NT2/D1 (cell line): ENCODE data around the gene HCST.
A peak's percentile ranks its signal among the peaks of the same experiment; 100 is the strongest.

ENCODE experiments used
- DNase-seq: peaks from one replicate; pipeline ENCODE4 v3.0.0-alpha.2; 2011; ENCODE audit warnings: low read depth, low spot score
- H3K27me3 ChIP-seq: 2 replicates; pipeline ENCODE4 v1.6.0; 2011; ENCODE audit warnings: mild to moderate bottlenecking; ENCODE audit not compliant: insufficient read length, insufficient read depth
- H3K36me3 ChIP-seq: 2 replicates; pipeline ENCODE4 v1.6.1; 2011; ENCODE audit warnings: mild to moderate bottlenecking, low read length, mixed read lengths; ENCODE audit not compliant: insufficient read depth, insufficient read length
- H3K4me1 ChIP-seq: 2 replicates; pipeline ENCODE4 v1.5.1; 2011; ENCODE audit not compliant: insufficient read depth, insufficient read length
- H3K4me3 ChIP-seq: 2 replicates; pipeline ENCODE4 v1.5.1; 2011; ENCODE audit warnings: low read depth; ENCODE audit not compliant: insufficient read length
- H3K9ac ChIP-seq: 2 replicates; pipeline ENCODE4 v1.6.0; 2011; ENCODE audit warnings: low read depth; ENCODE audit not compliant: insufficient read length
- H3K9me3 ChIP-seq: 2 replicates; pipeline ENCODE4 v1.5.1; 2011; ENCODE audit warnings: mild to moderate bottlenecking, low read length; ENCODE audit not compliant: insufficient read depth
- SUZ12 ChIP-seq: IDR thresholded peaks from 2 replicates; pipeline ENCODE4 v1.6.1; 2011; ENCODE audit not compliant: insufficient read length, insufficient read depth; ENCODE audit errors: extremely low read depth
- YY1 ChIP-seq: IDR thresholded peaks from 2 replicates; pipeline ENCODE4 v1.6.1; 2011; ENCODE audit not compliant: insufficient read length, insufficient read depth
- ZNF274 ChIP-seq: IDR thresholded peaks from 2 replicates; pipeline ENCODE4 v1.6.1; 2011; ENCODE audit warnings: mild to moderate bottlenecking, low read depth, low read length

HCST gene

DNA sequence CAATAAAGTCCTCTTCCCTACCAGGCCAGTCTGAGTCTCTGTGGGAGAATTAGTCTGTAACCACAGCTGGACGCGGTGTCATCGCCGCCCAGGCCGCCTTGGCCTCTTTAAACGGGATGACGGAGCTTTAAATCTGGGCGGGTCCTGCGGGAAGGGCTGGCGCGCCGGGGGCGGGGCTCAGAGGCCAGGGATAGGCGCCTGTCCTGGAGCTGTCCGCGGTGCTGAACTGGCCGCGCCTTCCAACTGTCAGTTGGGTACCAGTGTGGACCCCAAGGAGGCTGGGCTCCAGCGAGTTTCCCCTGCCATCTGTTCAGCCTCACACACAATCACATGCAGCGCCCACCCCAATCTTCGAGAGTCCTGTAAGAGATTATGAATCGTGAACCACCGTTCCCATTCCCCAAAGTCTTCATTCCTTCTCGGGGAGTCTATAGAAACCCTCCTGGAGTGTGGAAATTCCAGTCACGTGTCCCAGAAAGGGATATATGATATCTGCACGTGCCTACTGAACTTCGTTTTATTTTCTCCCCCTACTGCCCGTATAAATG, 22.5 kb upstream of the HCST start:
- H3K4me3 ChIP-seq = no peak overlapping the region
- no peak overlapping the region for H3K9ac ChIP-seq
- TF ChIP-seq YY1 = no peak
- no peaks in the 10 kb centered on the region for H3K9me3 ChIP-seq
- H3K27me3 ChIP-seq = no peaks in the 10 kb centered on the region
- H3K4me1 ChIP-seq = no peaks in the 10 kb centered on the region
- H3K36me3 ChIP-seq = peaks cover 5% of the 10 kb centered on the region
- peak; percentile 69 for DNase-seq

GRCh38 chr19:35882114-35882832, 20.1 kb upstream of the HCST start:
- Histone ChIP-seq H3K9me3 (no peaks in the 10 kb centered on the region), H3K4me3 (no peak overlapping the region), H3K36me3 (peaks cover 14% of the 10 kb centered on the region), H3K27me3 (no peaks in the 10 kb centered on the region), H3K4me1 (no peaks in the 10 kb centered on the region), H3K9ac (no peak overlapping the region)
- no peak for DNase-seq
- TF ChIP-seq SUZ12 (no peak), YY1 (no peak), ZNF274 (no peak)

GRCh38 chr19:35883882-35884281, 18.4 kb upstream of the HCST start:
- no peak for TF ChIP-seq ZNF274
- TF ChIP-seq SUZ12 = no peak
- TF ChIP-seq YY1 = no peak
- peaks cover 24% of the 10 kb centered on the region for H3K36me3 ChIP-seq
- H3K9me3 ChIP-seq = no peaks in the 10 kb centered on the region
- H3K4me1 ChIP-seq = no peaks in the 10 kb centered on the region
- no peak for DNase-seq
- no peak overlapping the region for H3K4me3 ChIP-seq
- no peaks in the 10 kb centered on the region for H3K27me3 ChIP-seq
- H3K9ac ChIP-seq = no peak overlapping the region

DNA sequence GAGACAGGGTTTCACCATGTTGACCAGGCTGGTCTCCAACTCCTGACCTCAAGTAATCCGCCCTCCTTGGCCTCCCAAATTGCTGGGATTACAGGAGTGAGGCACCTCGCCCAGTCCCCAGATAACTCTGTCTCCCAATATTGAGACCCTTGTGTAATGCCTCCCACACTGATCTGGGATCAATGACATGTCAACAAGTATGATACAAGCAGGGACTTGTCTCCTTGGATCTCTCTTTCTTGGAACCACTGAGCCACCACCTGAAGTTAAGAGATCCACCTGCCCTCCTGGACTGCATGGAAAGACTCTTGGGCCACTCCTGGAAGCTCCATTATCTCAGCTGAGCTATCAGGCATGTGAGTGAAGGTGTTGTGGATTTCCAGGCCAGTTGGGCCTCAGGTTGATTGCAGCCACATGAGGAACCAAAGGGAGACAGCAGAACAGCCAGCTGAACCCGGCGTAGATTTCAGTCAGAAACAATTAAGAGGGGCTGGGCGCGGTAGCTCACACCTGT, 17.0 kb upstream of the HCST start:
- TF ChIP-seq YY1 = no peak
- TF ChIP-seq SUZ12 = no peak
- no peak for TF ChIP-seq ZNF274

DNA sequence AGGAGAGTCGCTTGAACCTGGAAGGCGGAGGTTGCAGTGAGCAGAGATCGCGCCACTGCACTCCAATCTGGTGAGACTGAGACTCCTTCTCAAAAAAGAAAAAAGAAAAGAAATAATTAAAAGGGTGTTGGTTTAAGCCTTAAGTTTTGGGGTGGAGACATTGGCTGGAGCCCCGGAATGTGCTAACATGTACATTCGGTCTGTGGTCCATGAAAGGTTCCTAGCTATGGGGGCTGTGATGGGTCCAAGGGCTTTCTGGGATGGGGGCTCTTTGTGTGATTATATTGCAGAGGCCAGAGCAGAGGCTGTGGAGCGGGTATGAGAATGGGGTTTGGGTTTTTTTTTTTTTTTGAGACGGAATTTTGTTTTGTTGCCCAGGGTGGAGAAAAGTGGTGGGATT, 16.4 kb upstream of the HCST start:
- H3K36me3 ChIP-seq = peaks cover 34% of the 10 kb centered on the region
- H3K27me3 ChIP-seq = no peaks in the 10 kb centered on the region
- H3K4me1 ChIP-seq = no peaks in the 10 kb centered on the region
- DNase-seq = no peak
- H3K4me3 ChIP-seq = no peak overlapping the region
- TF ChIP-seq YY1 (no peak), SUZ12 (no peak), ZNF274 (no peak)
- no peak overlapping the region for H3K9ac ChIP-seq
- H3K9me3 ChIP-seq = no peaks in the 10 kb centered on the region

More for the DNA sequence above, 17.0 kb upstream of the HCST start:
- Histone ChIP-seq H3K9ac (no peak overlapping the region), H3K4me3 (no peak overlapping the region), H3K9me3 (no peaks in the 10 kb centered on the region), H3K4me1 (no peaks in the 10 kb centered on the region), H3K36me3 (peaks cover 34% of the 10 kb centered on the region), H3K27me3 (no peaks in the 10 kb centered on the region)
- no peak for DNase-seq

- H3K9me3 ChIP-seq = no peaks in the 10 kb centered on the region
- no peak for DNase-seq
- no peak for TF ChIP-seq ZNF274
- TF ChIP-seq SUZ12 = no peak
- no peak for TF ChIP-seq YY1
- no peaks in the 10 kb centered on the region for H3K27me3 ChIP-seq
- H3K36me3 ChIP-seq = peaks cover 34% of the 10 kb centered on the region
- H3K4me3 ChIP-seq = no peak overlapping the region
- no peak overlapping the region for H3K9ac ChIP-seq
- H3K4me1 ChIP-seq = no peaks in the 10 kb centered on the region
Measured at GRCh38 chr19:35887197-35887596, 15.1 kb upstream of the HCST start.

DNA sequence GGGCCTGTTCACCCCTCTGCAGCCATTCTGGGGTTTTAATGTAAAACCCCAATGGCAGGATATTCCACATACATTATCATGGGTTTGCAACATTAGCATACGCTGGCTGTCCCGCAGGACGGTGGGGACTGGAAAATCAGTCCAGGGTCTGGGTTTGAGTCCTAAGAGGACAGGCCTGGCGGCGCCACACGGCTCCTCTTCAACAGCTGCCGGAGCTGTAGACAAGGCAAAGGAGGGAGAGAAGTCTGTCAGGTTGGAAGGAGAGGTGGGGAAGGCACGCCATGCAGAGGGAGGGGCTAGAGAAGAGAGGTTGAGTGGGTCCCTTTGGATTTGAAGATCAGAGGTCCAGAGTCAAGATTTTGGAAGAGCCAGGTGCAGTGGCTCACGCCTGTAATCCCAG, 13.9 kb upstream of the HCST start:
- no peaks in the 10 kb centered on the region for H3K27me3 ChIP-seq
- no peaks in the 10 kb centered on the region for H3K9me3 ChIP-seq
- TF ChIP-seq ZNF274 = no peak
- no peak overlapping the region for H3K4me3 ChIP-seq
- no peaks in the 10 kb centered on the region for H3K4me1 ChIP-seq
- no peak overlapping the region for H3K9ac ChIP-seq
- DNase-seq = no peak
- peaks cover 40% of the 10 kb centered on the region for H3K36me3 ChIP-seq
